GM21390 (cell line): Measurements from ENCODE around the gene CD276.
"Not testable (repeated sequence)": the region's sequence is repeated elsewhere in the genome, so short reads cannot be mapped to it uniquely, and the experiment has no call there.

Experiments
- ATAC-seq: cut with Tn5 transposase; IDR thresholded peaks from one replicate; pipeline ENCODE4 v1.9.1; 2021; ENCODE audit not compliant: unreplicated experiment

The CD276 gene

DNA sequence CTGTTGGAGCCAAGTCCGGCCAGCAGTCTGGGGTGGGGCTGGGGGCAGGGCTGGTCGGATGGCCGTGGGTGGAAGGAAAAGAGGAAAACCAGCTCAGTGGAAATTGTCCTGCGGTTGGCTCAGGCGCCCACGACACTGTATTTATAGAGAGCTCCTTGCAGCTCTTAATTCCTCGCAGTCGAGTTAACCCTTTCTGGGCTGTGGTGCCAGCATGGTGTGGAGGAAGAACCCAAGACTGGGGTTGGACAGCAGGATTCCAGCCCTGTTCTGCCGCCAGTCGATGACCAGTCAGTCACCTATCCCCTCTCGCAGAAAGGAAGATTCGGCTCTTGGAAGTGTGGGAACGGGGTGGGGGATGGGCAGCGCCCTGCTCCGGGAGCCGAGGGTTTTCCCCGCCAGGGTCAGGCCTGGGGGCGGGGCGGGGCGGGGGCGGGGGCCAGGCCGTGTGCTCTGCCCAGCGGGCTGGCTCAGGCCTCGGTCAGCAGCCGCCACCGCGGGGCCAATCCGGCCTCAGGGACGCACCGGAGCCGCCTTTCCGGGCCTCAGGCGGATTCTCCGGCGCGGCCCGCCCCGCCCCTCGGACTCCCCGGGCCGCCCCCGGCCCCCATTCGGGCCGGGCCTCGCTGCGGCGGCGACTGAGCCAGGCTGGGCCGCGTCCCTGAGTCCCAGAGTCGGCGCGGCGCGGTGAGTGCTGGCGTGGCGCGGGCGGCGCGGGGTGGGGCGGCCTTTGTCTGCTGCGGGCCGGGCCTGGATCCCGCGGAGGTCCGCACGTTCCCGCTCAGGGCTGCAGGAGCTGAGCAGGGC is at the start of gene CD276:
Gene CD276, plus strand, starts transcription at position 607 of the 804 bp plus-strand sequence. CDS start 15,257 bp downstream, outside the sequence.
- no peak for ATAC-seq

DNA sequence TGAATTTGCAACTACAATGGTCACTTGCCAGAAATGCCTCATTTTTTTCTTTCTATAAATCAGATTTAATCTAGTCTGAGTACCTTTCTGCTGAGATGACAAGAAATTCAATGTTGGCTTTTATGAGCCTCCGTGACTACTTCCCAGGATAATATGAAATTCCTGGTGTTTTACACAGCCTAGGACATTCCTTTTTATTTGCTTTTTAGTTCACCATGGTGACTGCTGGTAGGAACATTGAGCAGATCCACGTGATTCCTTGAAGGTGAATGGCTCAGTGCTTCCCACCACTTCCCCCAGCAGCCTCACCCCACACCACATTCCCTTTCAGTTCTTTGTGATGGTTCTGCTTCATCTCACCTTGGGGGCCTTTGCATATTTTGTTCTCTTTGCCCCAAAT is 46.7 kb upstream of the CD276 start:
- ATAC-seq = no peak

DNA sequence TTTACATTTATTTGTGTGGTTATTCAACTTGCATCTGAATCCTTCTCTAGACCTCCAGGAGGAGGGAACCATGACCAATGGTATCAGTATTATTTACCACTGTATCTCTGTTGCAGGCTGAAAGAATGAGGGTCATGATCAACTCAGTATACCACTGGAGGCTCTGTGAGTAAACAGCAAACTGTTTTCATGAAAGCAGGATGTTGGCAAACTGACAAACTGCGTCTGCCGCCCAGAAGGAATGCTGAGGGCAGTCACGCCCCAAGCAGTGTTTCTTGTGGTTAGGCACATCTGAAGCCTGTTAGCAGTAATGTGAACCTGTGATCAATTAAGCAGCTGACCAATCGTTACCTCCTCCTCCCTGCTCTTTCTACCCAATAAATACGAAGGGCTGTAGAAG is 44.7 kb upstream of the CD276 start:
- not testable (repeated sequence) for ATAC-seq

- ATAC-seq = no peak
Observed at GRCh38 chr15:73647259-73648013, 36.7 kb upstream of the CD276 start.

- ATAC-seq = no peak
Observed at GRCh38 chr15:73648014-73648295, 36.2 kb upstream of the CD276 start.

- ATAC-seq = no peak
Observed at GRCh38 chr15:73650416-73651126, 33.6 kb upstream of the CD276 start.

DNA sequence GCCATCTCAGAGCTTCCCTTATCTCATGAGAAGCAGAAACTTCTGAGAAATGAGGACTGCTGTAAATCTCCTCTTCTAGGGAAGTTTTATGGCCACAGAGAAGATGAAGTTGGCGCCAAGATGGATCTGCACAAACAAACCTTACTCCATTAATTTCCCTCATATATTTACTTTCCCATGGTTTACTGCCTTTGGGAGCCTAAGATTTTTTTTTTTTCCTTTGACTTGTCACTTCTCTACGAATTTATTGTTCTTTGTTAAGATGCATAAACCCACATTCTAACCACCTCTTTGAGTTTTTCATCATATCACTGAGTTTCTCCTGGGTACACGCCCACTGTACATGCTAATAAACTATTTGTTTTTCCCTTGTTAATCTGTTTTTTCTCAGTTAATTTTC is 29.5 kb upstream of the CD276 start:
- no peak for ATAC-seq

DNA sequence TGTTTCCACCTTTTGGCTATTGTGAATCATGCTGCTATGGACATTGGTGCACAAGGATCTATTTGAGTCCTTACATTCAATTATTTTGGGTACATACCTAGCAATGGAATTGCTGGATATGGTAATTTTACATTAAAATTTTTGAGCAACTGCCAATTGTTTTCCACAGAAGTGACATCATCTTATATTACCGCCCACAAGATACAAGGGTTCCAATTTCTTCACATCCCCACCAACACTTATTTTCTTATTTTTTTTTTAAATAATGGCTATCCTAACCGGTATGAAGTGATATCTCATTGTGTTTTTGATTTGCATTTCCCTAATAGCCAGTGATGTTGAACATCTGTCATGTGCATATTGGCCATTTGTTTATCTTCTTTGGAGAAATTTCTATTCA is 28.5 kb upstream of the CD276 start:
- ATAC-seq = no peak

DNA sequence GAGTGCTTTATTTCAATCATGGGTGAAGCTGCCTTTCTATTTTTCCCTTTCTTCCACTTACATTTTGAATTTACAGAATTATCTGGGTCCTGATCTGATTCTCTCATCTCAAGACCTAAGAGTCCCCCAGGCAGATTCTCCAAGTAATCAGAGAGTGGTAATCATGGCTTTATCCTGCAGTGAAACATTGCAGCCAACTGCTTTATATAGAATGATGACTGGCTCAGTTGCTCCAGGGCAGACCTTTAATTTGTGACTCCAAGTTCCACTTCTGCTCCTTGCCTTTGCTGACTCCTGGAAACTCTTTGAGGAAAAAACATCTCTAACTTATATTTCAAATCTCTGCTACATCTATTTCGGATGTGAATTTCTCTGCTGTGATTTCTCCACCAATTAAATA is 25.5 kb upstream of the CD276 start:
- no peak for ATAC-seq

- ATAC-seq = no peak
Observed at GRCh38 chr15:73660455-73660854, 23.7 kb upstream of the CD276 start.

DNA sequence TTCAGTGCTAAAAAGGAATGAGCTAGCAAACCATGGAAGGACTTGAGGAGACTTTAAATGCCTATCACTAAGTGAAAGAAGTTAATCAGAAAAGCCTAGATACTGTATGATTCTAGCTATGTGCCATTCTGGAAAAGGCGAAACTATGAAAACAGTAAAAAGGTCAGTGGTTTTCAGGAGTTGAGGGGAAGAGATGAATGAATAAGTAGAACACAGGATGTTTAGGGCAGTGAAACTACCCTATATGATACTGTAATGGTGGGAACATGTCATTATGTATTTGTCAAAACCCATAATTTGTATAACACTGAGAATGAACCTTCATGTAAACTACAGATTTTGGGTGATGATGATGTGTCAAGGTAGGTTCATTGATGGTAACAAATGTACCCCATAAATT is 9.6 kb upstream of the CD276 start:
- no peak for ATAC-seq

- ATAC-seq = no peak
Observed at GRCh38 chr15:73677146-73677607, 7.0 kb upstream of the CD276 start.

GRCh38 chr15:73677733-73678132 is 6.5 kb upstream of the CD276 start:
- no peak for ATAC-seq

GRCh38 chr15:73678498-73678897 is 5.7 kb upstream of the CD276 start:
- no peak for ATAC-seq

DNA sequence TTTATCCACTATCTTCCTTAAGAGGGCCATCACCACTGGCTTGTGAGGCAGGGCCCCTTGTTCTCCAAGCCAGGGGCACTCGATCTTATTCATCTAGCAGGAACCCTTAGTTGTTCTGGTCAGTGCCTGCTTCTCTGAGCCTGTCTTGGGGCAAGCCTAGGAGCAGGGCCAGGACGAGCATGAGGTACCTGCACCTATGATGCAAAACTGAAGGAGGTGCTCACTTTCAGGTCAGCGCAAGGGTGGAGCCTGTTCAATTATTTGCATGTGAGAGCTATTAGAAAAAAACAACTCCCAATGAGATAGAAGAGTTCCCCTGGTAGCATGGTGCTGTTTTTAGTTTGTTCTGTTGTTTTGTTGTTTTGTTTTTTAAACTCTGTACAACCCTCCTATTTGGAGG is 5.0 kb upstream of the CD276 start:
- no peak for ATAC-seq

GRCh38 chr15:73679964-73680363 is 4.2 kb upstream of the CD276 start:
- ATAC-seq = no peak

DNA sequence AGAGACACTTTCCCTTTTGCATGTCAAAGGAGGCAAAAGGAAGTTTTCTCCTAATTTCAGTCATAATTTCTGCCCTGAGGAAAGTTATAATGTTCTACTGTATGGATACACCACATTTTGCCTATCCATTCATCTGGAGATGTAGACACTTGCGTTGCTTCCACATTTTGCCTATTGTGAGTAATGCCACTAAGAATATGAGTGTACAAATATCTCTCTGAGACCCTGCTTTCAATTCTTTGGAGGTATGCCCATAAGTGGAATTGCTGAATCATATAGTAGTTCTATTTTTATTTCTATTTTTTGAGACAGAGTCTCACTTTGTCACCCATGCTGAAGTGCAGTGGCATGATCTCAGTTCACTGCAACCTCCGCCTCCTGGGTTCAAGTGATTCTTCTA is 3.6 kb upstream of the CD276 start:
- no peak for ATAC-seq

GRCh38 chr15:73681063-73681462 is 3.1 kb upstream of the CD276 start:
- no peak for ATAC-seq

DNA sequence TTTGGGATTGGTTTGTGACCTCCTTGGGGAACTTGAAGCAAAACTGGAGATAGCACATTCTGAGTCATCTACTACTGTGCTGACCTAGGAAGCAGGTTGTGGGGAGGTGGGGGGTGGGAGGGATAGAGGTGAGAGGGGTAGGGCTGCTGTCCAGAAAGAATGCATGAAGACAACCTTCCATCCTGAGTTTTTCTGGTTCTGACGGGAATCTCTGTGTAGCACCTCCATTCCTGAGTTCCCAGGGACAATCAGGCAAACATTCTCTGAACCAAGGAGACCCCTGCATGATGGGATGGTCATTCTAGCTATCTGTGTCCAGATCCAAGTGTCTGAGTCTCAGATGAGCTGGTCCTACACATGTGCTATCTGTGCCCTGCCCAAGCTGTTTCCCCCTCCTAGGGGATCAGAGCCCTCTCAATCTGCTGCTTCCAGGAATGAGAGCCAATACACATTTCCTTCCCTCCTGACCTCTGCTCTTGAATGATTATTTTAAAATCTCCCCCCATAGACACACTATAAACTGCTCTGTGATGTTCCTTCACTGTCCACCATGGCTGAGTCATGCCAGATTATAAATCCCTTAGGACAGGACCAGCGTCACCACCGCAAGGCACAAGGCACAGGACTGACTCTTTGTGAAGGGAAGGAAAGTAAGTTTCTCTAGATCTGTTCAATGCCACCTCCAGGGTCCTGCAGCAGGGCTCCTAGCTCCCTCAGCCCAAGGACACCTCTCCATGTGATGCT is 2.2 kb upstream of the CD276 start:
- no peak for ATAC-seq

- ATAC-seq = no peak
Observed at GRCh38 chr15:73682600-73683090, 1.5 kb upstream of the CD276 start.

- ATAC-seq = no peak
Observed at GRCh38 chr15:73683257-73683776, 866 bp upstream of the CD276 start.
